Memory B cell (primary cell): Measurements from ENCODE around the gene AHNAK.

Experiments
- ATAC-seq: fragments of 150-1000 bp; cut with Tn5 transposase; 2 replicates; pipeline ENCODE4 v1.10.0; 2021; ENCODE audit warnings: low read depth, mild to moderate bottlenecking, moderate library complexity
- DNase-seq, 2 donors: peaks; one replicate each; pipeline ENCODE4 v3.0.0; 2022; ENCODE audit warnings: low spot score in 2 of 2
- H3K27ac Mint-ChIP-seq: one replicate; pipeline ENCODE4 v1.8.0; 2022; ENCODE audit warnings: mild to moderate bottlenecking, moderate library complexity, mixed read lengths
- H3K27me3 Mint-ChIP-seq: one replicate; pipeline ENCODE4 v1.8.0; 2022; ENCODE audit warnings: mixed read lengths
- H3K36me3 Mint-ChIP-seq: one replicate; pipeline ENCODE4 v1.8.0; 2022; ENCODE audit warnings: mild to moderate bottlenecking, mixed read lengths
- H3K4me1 Mint-ChIP-seq: one replicate; pipeline ENCODE4 v1.8.0; 2022; ENCODE audit warnings: mixed read lengths
- H3K4me3 Mint-ChIP-seq: one replicate; pipeline ENCODE4 v1.8.0; 2022; ENCODE audit warnings: mild to moderate bottlenecking, moderate library complexity, mixed read lengths
- H3K9me3 Mint-ChIP-seq: one replicate; pipeline ENCODE4 v1.8.0; 2022; ENCODE audit warnings: mixed read lengths

AHNAK gene

GRCh38 chr11:62433904-62434276 lies 112.7 kb downstream of the AHNAK start:
- no peaks in the 10 kb centered on the region for H3K9me3 Mint-ChIP-seq
- no peaks in the 10 kb centered on the region for H3K36me3 Mint-ChIP-seq
- H3K4me3 Mint-ChIP-seq: no peak overlapping the region
- peaks cover 26% of the 10 kb centered on the region for H3K4me1 Mint-ChIP-seq
- ATAC-seq (no peak), DNase-seq (no peak)
- no peaks in the 10 kb centered on the region for H3K27me3 Mint-ChIP-seq
- no peak overlapping the region for H3K27ac Mint-ChIP-seq

GRCh38 chr11:62433141-62433903 lies 113.3 kb downstream of the AHNAK start:
- no peak overlapping the region for H3K27ac Mint-ChIP-seq
- ATAC-seq (no peak), DNase-seq (no peak)
- no peak overlapping the region for H3K4me3 Mint-ChIP-seq
- H3K27me3 Mint-ChIP-seq: no peaks in the 10 kb centered on the region
- peaks cover 26% of the 10 kb centered on the region for H3K4me1 Mint-ChIP-seq
- H3K9me3 Mint-ChIP-seq: no peaks in the 10 kb centered on the region
- no peaks in the 10 kb centered on the region for H3K36me3 Mint-ChIP-seq

GRCh38 chr11:62432695-62433094 lies 113.9 kb downstream of the AHNAK start:
- DNase-seq (no peak), ATAC-seq (no peak)
- no peaks in the 10 kb centered on the region for H3K36me3 Mint-ChIP-seq
- H3K9me3 Mint-ChIP-seq: no peaks in the 10 kb centered on the region
- no peak overlapping the region for H3K27ac Mint-ChIP-seq
- peaks cover 28% of the 10 kb centered on the region for H3K4me1 Mint-ChIP-seq
- no peak overlapping the region for H3K4me3 Mint-ChIP-seq
- no peaks in the 10 kb centered on the region for H3K27me3 Mint-ChIP-seq

- Mint-ChIP-seq H3K4me3 (no peak overlapping the region), H3K4me1 (peaks cover 33% of the 10 kb centered on the region), H3K36me3 (no peaks in the 10 kb centered on the region), H3K27ac (no peak overlapping the region), H3K9me3 (no peaks in the 10 kb centered on the region), H3K27me3 (no peaks in the 10 kb centered on the region)
- ATAC-seq (no peak), DNase-seq (no peak)
These were observed 115.3 kb downstream of the AHNAK start for GRCh38 chr11:62431171-62431901.

GRCh38 chr11:62430425-62430824 lies 116.2 kb downstream of the AHNAK start:
- DNase-seq: no peak
- Mint-ChIP-seq H3K36me3 (no peaks in the 10 kb centered on the region), H3K27me3 (no peaks in the 10 kb centered on the region), H3K9me3 (no peaks in the 10 kb centered on the region), H3K27ac (no peak overlapping the region), H3K4me1 (peaks cover 25% of the 10 kb centered on the region), H3K4me3 (no peak overlapping the region)
- ATAC-seq: no peak

- H3K4me3 Mint-ChIP-seq: no peak overlapping the region
- ATAC-seq (no peak), DNase-seq (no peak)
- peaks cover 19% of the 10 kb centered on the region for H3K4me1 Mint-ChIP-seq
- H3K9me3 Mint-ChIP-seq: no peaks in the 10 kb centered on the region
- no peaks in the 10 kb centered on the region for H3K27me3 Mint-ChIP-seq
- no peak overlapping the region for H3K27ac Mint-ChIP-seq
- H3K36me3 Mint-ChIP-seq: no peaks in the 10 kb centered on the region
These were observed 117.6 kb downstream of the AHNAK start for GRCh38 chr11:62428871-62429560.

GRCh38 chr11:62427630-62428233 lies 118.9 kb downstream of the AHNAK start:
- H3K4me3 Mint-ChIP-seq: no peak overlapping the region

GRCh38 chr11:62423012-62423411 lies 123.6 kb downstream of the AHNAK start:
- Mint-ChIP-seq H3K27me3 (peaks cover 1% of the 10 kb centered on the region), H3K27ac (no peak overlapping the region), H3K4me3 (no peak overlapping the region)

More at GRCh38 chr11:62427630-62428233, 118.9 kb downstream of the AHNAK start:
- H3K36me3 Mint-ChIP-seq: no peaks in the 10 kb centered on the region
- H3K9me3 Mint-ChIP-seq: no peaks in the 10 kb centered on the region
- no peak overlapping the region for H3K27ac Mint-ChIP-seq
- H3K4me1 Mint-ChIP-seq: peaks cover 15% of the 10 kb centered on the region
- ATAC-seq: no peak
- H3K27me3 Mint-ChIP-seq: peaks cover 1% of the 10 kb centered on the region
- DNase-seq: no peak

GRCh38 chr11:62421996-62422395 lies 124.6 kb downstream of the AHNAK start:
- no peaks in the 10 kb centered on the region for H3K9me3 Mint-ChIP-seq
- H3K36me3 Mint-ChIP-seq: no peaks in the 10 kb centered on the region
- ATAC-seq: no peak

More at GRCh38 chr11:62423012-62423411, 123.6 kb downstream of the AHNAK start:
- ATAC-seq (no peak), DNase-seq (no peak)
- H3K4me1 Mint-ChIP-seq: peaks cover 10% of the 10 kb centered on the region
- no peaks in the 10 kb centered on the region for H3K36me3 Mint-ChIP-seq
- no peaks in the 10 kb centered on the region for H3K9me3 Mint-ChIP-seq

GRCh38 chr11:62420882-62421281 lies 125.7 kb downstream of the AHNAK start:
- Mint-ChIP-seq H3K36me3 (no peaks in the 10 kb centered on the region), H3K9me3 (no peaks in the 10 kb centered on the region), H3K27ac (no peak overlapping the region), H3K27me3 (peaks cover 1% of the 10 kb centered on the region), H3K4me1 (peaks cover 3% of the 10 kb centered on the region), H3K4me3 (no peak overlapping the region)
- DNase-seq: no peak
- no peak for ATAC-seq

More at GRCh38 chr11:62421996-62422395, 124.6 kb downstream of the AHNAK start:
- peaks cover 1% of the 10 kb centered on the region for H3K27me3 Mint-ChIP-seq
- H3K4me1 Mint-ChIP-seq: peaks cover 5% of the 10 kb centered on the region
- no peak overlapping the region for H3K27ac Mint-ChIP-seq
- no peak for DNase-seq
- H3K4me3 Mint-ChIP-seq: no peak overlapping the region

GRCh38 chr11:62419943-62420342 lies 126.7 kb downstream of the AHNAK start:
- ATAC-seq: no peak
- H3K9me3 Mint-ChIP-seq: no peaks in the 10 kb centered on the region
- peaks cover 1% of the 10 kb centered on the region for H3K27me3 Mint-ChIP-seq
- no peak overlapping the region for H3K27ac Mint-ChIP-seq
- no peak for DNase-seq
- H3K4me1 Mint-ChIP-seq: peaks cover 3% of the 10 kb centered on the region
- H3K4me3 Mint-ChIP-seq: no peak overlapping the region
- H3K36me3 Mint-ChIP-seq: no peaks in the 10 kb centered on the region

GRCh38 chr11:62419314-62419929 lies 127.2 kb downstream of the AHNAK start:
- H3K4me3 Mint-ChIP-seq: no peak overlapping the region
- no peak for DNase-seq
- no peak overlapping the region for H3K27ac Mint-ChIP-seq

GRCh38 chr11:62418733-62419132 lies 127.9 kb downstream of the AHNAK start, which contains the start of gene SCGB1A1:
SCGB1A1 (plus strand) TSS chr11:62419033; CDS start chr11:62419096, 63 bp downstream.
- ATAC-seq (no peak), DNase-seq (no peak)
- Mint-ChIP-seq H3K27ac (no peak within 1 kb of the TSS), H3K9me3 (no peaks in the 10 kb centered on the region), H3K36me3 (no peaks in the 10 kb centered on the region), H3K4me1 (no peaks in the 10 kb centered on the region), H3K4me3 (no peak within 1 kb of the TSS), H3K27me3 (peaks cover 3% of the 10 kb centered on the region)

More at GRCh38 chr11:62419314-62419929, 127.2 kb downstream of the AHNAK start:
- ATAC-seq: no peak
- Mint-ChIP-seq H3K27me3 (peaks cover 1% of the 10 kb centered on the region), H3K36me3 (no peaks in the 10 kb centered on the region), H3K4me1 (peaks cover under 1% of the 10 kb centered on the region), H3K9me3 (no peaks in the 10 kb centered on the region)
